HG03460 (cell line): ENCODE data around the gene YPEL2.

ENCODE experiments used
- ATAC-seq: cut with Tn5 transposase; IDR thresholded peaks from one replicate; pipeline ENCODE4 v1.9.1; 2021; ENCODE audit not compliant: unreplicated experiment

YPEL2 gene

GRCh38 chr17:59330053-59330942, 1.2 kb upstream of the YPEL2 start:
- ATAC-seq: no peak

DNA sequence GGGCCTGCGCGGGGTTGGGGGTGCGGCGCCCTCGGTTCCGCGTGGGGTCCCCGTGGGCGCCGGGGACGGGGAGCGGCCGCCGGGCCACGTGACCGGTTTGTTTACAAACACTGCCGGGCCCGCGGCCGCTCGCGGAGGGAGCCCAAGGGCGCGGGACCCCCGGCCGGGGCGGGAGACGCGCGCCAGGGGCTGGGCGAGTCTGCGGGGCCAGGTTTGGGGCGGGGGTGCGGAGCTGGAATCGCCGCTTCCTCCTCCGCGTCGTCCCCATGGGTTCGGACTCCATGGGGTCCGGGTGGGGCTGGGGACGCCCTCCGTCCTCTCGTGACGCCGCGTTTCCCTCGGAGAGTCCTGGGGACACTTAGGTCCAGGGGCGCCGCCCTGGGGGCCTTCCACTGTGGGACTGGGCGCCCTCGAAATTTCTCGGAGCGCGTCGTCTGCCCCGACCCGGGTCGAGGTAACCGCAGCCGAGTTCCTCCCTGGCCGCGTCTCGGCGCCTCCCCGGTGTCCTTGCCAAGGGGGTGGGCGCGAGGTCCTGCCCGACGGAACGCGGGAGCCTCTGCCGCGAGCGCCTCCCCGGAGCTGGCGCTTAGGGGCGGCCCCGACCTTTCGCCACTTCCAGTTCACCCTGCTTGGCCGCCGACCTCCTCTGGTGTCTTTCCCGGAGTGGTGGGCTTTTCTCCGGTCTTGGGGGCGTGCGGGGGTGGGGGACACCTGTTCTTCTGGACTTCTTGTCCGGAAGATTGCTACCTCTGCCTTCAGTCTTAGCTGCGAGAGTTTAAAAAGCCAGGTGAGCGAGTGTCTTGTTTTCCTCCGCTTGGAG, 684 bp downstream of the YPEL2 start:
- peak; percentile 7 for ATAC-seq

DNA sequence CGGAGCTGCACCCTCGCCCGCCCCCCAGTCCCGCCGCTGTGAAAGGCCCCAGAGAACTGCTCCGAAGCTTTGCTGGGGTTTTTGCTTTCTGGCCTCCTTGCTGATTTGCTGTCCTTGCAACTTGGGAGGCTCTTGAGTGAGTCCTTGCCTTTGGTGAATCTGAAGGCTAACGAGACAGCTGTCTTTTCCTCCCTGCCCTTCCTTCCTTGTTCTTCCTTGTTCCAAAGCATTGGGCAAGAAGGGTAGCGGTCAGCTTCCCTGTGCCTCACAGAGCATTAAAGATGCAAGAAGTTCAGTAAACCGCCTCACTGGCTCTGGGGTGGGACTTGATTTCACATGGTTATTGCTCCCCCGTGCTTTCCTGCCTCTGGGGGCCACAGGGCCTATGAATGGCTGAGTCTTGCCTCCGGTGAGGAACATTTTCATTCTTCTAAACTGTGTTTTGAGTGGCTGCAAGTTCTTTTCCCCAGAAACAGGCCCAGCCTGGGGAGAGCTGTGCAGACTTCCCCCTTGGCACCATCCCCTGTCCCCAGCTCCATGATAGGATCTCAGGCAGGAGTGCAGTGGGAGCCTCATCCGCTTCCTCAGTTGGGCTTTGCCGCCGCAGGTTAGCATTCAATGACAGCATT, 1.4 kb downstream of the YPEL2 start:
- no peak for ATAC-seq

DNA sequence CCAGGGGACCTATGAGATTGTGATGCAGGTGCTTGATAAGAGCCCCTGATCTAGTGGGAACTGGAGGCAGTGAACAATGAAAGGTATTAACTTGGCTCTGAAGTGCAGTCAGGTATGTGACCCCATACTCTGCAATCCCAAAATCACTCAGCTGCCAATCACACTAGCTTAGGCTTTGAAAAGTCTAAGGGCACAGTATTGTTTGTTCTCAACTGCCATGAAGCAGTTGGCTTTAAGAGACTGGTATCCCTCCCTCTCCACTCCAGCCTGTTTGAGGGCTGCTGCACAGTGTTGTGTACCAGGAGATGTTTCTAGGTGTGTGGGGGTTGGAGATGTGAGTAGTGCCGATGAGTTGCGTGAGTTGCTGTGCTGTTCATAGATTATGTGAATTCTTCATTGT, 2.4 kb downstream of the YPEL2 start:
- no peak for ATAC-seq

DNA sequence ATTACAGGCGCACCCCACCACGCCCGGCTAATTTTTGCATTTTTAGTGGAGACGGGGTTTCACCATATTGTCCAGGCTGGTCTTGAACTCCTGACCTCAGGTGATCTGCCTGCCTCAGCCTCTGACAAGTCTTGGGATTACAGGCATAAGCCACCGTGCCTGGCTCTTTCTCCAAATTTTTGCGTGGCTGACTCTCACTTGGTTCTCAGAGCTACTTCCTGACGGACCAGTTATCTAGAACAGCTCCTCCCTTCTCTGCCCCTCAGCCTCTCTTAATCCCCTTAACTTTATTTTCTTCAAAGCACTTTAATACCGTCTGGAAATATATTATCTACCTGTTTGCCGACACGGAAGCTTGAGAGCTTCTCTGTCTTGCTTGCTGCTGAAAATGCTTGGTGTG, 4.2 kb downstream of the YPEL2 start:
- ATAC-seq: no peak

DNA sequence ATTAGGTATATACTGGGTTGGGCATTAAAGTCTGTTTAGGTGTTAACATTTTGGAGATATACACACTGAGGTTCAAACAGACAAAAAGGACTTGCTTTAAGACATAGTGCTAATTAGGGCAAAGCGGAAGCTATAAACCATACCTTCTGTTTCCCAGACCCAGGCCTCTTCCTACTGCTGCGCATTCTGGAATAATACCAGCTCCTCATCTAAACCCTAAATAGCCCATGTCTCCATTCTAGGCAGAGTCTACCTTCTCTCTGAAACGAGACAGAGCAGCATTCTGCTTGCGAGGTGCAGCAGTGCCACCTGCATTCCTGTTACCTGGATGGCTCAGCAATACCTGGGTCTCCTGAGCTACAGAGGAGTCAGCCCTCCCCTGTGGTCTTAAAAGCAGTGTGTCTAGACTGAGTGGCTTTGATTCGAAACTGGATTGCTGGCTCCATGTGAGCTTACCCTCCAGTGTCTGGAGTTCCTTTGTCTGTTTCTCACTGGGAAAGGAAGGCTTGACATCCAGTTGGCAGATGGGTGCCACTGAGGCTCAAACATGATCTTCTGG, 6.4 kb downstream of the YPEL2 start:
- no peak for ATAC-seq

DNA sequence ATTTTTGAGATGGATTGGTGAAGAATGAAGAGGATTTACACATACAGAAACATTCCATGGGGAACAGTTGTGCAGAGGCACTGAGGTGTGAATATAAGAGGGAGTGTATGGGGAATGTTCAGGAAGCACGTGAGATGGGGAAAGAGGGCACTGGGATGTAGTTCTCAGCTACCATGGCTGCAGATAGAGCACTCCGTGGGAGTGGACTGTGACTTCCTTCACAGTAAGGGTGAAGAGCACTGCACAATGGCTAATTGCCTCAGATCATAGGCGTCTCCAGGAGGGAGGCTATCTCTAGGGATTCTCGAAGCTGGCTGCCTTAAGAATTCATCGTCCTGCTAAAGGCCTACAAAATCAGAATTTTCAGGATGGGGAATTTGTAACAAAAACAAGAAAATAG, 7.0 kb downstream of the YPEL2 start:
- ATAC-seq: no peak

- no peak for ATAC-seq
These were observed 10.5 kb downstream of the YPEL2 start for GRCh38 chr17:59341922-59342321.

DNA sequence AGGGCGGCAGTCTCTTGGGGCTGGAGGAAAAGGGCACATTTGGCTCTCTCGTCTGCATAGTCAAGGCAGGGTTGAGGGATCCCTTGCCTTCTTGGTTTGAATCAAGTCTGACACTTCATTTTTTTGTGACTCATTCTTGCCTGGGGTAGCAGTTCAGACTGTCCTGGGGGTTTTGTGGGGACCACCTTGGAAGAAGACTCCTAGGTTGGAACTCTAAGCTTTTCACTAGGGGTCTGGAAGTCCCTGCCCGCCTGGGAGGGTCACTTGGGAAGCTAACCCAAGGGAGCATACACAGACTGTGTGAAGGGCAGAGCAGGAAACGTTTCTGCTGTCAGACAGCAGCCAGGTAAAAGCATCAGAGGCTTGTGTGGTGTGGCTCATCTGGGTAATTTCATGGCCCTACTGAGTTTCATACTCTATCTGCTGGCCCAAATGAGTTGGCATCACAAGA, 11.3 kb downstream of the YPEL2 start:
- ATAC-seq: no peak

GRCh38 chr17:59345476-59345875, 14.0 kb downstream of the YPEL2 start:
- ATAC-seq: no peak

DNA sequence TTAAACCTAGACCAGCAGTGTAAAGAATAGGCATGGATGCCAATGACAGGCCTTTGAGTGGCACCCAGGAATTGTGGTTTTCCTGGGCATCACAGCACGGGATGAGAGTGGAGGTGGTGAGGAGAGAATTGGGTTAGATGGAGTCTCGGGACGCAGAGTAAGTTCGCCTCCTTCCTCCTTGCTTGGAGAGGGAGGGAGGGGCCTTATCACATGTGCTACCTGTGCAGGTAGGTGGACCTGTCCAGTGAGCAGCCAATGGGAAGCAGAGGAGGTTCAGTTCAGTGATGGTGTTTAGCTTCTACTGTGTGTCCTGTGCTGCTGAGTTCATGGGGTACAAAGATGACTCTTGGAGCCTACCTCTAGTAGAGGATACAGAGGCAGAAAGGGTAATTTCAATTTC, 14.9 kb downstream of the YPEL2 start:
- ATAC-seq: no peak

DNA sequence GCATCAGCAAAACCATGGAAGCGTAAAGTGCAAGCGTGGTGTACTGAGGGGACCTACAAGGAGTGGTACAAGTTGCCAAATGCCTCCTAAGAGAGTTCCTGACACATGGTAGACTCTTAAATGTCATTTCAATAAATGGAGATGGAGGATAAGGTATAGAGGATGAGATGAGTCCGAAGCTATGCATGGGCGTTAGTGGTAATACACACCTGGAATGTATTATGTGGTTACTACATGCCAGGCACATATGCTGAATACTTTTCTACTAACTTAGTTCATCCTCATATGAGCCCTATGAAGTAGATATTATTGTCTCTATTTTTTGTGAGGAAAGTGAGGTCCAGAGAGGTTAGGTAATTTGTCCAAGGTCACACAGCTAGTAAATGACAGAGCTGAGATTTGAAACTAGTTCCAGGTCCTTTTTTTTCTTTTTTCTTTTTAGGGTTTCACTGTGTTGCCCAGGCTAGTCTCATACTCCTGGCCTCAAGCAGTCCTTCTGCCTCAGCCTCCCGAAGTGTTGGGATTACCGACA, 15.5 kb downstream of the YPEL2 start:
- ATAC-seq: no peak

- ATAC-seq: no peak
These were observed 16.5 kb downstream of the YPEL2 start for GRCh38 chr17:59347975-59348391.

DNA sequence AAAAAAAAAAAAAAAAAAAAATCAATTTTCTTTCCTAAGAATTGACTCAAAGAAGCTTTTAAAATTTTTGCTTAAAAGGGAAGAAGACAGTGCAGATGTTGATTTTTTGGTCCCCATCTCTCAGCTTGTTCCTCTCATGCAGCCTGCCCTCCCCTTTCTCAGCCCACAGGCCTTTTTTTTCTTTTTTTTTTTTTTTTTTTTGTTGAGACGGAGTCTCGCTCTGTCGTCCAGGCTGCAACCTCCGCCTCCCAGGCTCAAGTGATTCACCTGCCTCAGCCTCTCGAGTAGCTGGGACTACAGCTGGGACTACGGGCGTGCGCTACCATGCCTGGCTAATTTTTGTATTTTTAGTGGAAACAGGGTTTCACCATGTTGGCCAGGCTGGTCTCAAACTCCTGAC, 17.7 kb downstream of the YPEL2 start:
- no peak for ATAC-seq

DNA sequence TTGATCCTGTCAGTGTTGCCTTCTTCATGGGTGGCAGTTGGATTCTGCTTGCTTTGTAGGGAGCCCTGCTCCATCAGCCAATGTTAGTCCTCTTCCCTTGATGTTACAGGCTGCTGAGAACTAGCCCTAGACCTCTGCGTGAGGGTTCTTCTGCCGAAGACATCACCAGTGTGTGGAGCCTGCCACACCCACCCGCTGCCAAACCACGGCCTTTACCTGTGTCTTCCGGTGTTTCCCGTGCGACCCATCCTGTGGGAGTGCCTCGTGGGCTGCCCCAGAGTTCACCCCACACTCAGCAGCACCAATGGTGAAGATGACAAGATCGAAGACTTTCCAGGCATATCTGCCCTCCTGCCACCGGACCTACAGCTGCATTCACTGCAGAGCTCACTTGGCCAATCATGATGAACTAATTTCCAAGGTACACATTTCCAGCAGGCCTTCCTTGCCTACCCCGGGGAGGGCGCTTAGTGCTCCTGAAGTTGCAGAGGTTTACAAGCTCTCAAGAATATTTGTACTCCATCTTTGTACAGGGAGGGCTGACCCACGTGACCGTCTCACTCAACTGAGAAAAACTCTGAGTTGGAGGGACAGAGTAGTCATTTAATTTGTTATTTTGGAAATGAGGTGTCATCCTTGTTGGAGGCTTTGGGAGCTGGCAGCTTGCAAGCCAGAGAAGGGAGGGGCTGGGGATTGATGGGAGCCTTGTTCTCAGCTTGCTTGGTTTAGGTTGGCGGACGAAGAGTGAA, 21.8 kb downstream of the YPEL2 start:
- no peak for ATAC-seq

DNA sequence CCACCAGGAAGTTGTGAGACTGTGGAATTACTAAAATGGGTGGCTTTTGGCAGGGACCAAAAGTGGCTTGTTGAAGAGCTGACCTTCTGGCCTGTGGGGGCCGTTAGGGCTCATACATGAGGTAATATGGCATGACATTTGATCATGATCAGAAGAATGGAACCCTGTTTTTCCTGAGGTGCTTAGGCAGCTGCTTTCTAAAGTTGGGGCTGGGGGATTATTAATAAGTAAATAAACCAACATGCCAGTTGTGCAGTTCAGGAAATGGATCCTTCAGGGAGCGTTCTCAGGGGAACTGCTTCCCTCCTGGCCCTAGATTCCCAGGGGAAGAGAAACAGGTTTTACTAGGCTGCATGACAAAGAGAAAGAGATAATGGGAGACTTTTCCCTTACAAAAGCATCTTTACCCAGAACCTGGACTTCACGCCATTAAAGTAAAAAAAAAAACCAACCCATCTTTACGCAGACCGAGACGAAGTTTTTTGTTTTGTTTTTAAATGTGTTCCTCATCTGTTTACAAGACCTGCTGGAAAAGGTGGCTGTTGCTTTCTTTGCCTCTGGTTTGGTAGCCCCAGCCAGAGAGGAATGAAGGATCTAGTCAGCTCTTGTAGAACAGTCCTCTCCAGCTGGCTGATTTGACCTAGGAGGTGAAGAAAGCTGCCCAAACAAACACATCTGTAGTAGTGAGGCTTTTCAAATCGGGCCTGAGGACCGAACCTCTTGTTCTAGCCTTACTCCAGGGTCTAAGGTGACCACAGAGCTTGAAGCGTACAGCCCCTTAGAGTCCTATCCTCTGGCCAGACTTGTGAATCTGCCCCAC, 22.7 kb downstream of the YPEL2 start:
- ATAC-seq: no peak

- ATAC-seq: no peak
These were observed 23.7 kb downstream of the YPEL2 start for GRCh38 chr17:59355030-59355701.

- no peak for ATAC-seq
These were observed 24.4 kb downstream of the YPEL2 start for GRCh38 chr17:59355702-59356325.
